ENCODE measurements around the gene MCL1. TPM values are rescaled to one million over a fixed set of nuclear protein-coding genes. Genes with fewer than 3 reads are reported as not detected.
"Not testable (repeated sequence)": the region's sequence is repeated elsewhere in the genome, so short reads cannot be mapped to it uniquely, and the experiment has no call there.

MCL1 gene
- total RNA-seq, 1 donor from 2014 or later: 169 TPM

GRCh38 chr1:150602372-150602771 is 23.0 kb upstream of the MCL1 start:
- not testable (repeated sequence) for ATAC-seq

GRCh38 chr1:150601540-150601939 is 22.1 kb upstream of the MCL1 start:
- no peak for ATAC-seq

GRCh38 chr1:150598346-150598745 is 18.9 kb upstream of the MCL1 start:
- ATAC-seq: not testable (repeated sequence)

- ATAC-seq: peak; percentile 69
These were observed 17.6 kb upstream of the MCL1 start for GRCh38 chr1:150596976-150597375.

- ATAC-seq: no peak
These were observed 16.9 kb upstream of the MCL1 start for GRCh38 chr1:150596095-150596892.

- ATAC-seq: no peak
These were observed 3.0 kb upstream of the MCL1 start for GRCh38 chr1:150582371-150582770.

GRCh38 chr1:150581962-150582361 is 2.6 kb upstream of the MCL1 start:
- ATAC-seq: not testable (repeated sequence)

GRCh38 chr1:150581437-150581836 is 2.0 kb upstream of the MCL1 start:
- ATAC-seq: not testable (repeated sequence)

- not testable (repeated sequence) for ATAC-seq
These were observed 1.6 kb upstream of the MCL1 start for GRCh38 chr1:150580966-150581365.

GRCh38 chr1:150579945-150580642 is 684 bp upstream of the MCL1 start:
- ATAC-seq: no peak

- ATAC-seq: peak; percentile 50
These were observed 919 bp downstream of the MCL1 start for GRCh38 chr1:150578272-150579109.

- no peak for ATAC-seq
These were observed 1.7 kb downstream of the MCL1 start for GRCh38 chr1:150577557-150578271.

- ATAC-seq: peak; percentile 24
These were observed 2.4 kb downstream of the MCL1 start for GRCh38 chr1:150576794-150577556.

GRCh38 chr1:150576367-150576711 is 3.1 kb downstream of the MCL1 start:
- no peak for ATAC-seq

GRCh38 chr1:150575518-150576366 is 3.7 kb downstream of the MCL1 start:
- ATAC-seq: no peak

GRCh38 chr1:150575072-150575489 is 4.3 kb downstream of the MCL1 start:
- ATAC-seq: no peak

GRCh38 chr1:150574260-150575071 is 4.9 kb downstream of the MCL1 start:
- no peak for ATAC-seq

GRCh38 chr1:150573648-150574071 is 5.8 kb downstream of the MCL1 start:
- not testable (repeated sequence) for ATAC-seq

GRCh38 chr1:150572918-150573647 is 6.3 kb downstream of the MCL1 start:
- no peak for ATAC-seq

Measured in esophagus mucosa (tissue), 1 donor.